Nucleus accumbens (tissue), 56 donors: ENCODE data around the gene COA7.

ENCODE experiments used
- DNase-seq, 56 donors: peaks; one replicate each; lab custom pipeline; 2025; lab: John Stamatoyannopoulos, UW

The COA7 gene

GRCh38 chr1:52697795-52698674, at the start of gene COA7:
COA7 (minus strand) TSS chr1:52698347; CDS start chr1:52698326, 21 bp downstream.
- peak in 55 of 56 donors; percentile 52 to 92 (median 81) for DNase-seq

- no peak for DNase-seq
Observed at GRCh38 chr1:52747450-52747849, 49.3 kb upstream of the COA7 start.

GRCh38 chr1:52746189-52746588, 48.0 kb upstream of the COA7 start:
- no peak for DNase-seq

- DNase-seq: no peak
Observed at GRCh38 chr1:52741259-52741658, 43.1 kb upstream of the COA7 start.

GRCh38 chr1:52739699-52740467, 41.7 kb upstream of the COA7 start:
- DNase-seq: no peak

- DNase-seq: peak in 1 of 56 donors; percentile 5
Observed at GRCh38 chr1:52738893-52739292, 40.7 kb upstream of the COA7 start.

GRCh38 chr1:52738148-52738547, 40.0 kb upstream of the COA7 start:
- DNase-seq: no peak

GRCh38 chr1:52735371-52735770, 37.2 kb upstream of the COA7 start:
- DNase-seq: peak in 8 of 56 donors; percentile 1 to 29 (median 8)

GRCh38 chr1:52733368-52733767, 35.2 kb upstream of the COA7 start:
- DNase-seq: no peak

GRCh38 chr1:52727956-52728656, 30.0 kb upstream of the COA7 start:
- no peak for DNase-seq

GRCh38 chr1:52727114-52727586, 29.0 kb upstream of the COA7 start:
- peak in 4 of 56 donors; percentile 2 to 14 (median 11) for DNase-seq

GRCh38 chr1:52726265-52727113, 28.3 kb upstream of the COA7 start, which contains the start of gene ZYG11B:
ZYG11B (plus strand) TSS chr1:52726453; CDS start chr1:52726654, 201 bp downstream.
- DNase-seq: peak in 55 of 56 donors; percentile 4 to 95 (median 87)

GRCh38 chr1:52725903-52726264, 27.7 kb upstream of the COA7 start:
- DNase-seq: no peak

- no peak for DNase-seq
Observed at GRCh38 chr1:52723260-52723659, 25.1 kb upstream of the COA7 start.

GRCh38 chr1:52715296-52715695, 17.1 kb upstream of the COA7 start:
- peak in 5 of 56 donors; percentile 0 to 30 (median 11) for DNase-seq

- DNase-seq: no peak
Observed at GRCh38 chr1:52713590-52713989, 15.4 kb upstream of the COA7 start.

GRCh38 chr1:52709016-52709415, 10.9 kb upstream of the COA7 start:
- no peak for DNase-seq

- peak in 1 of 56 donors; percentile 6 for DNase-seq
Observed at GRCh38 chr1:52707927-52708655, 9.9 kb upstream of the COA7 start.
